ENCODE measurements around the gene ZNF521. TPM values are rescaled to one million over a fixed set of nuclear protein-coding genes. Genes with fewer than 3 reads are reported as not detected.

The ZNF521 gene
- polyA plus RNA-seq, 3 donors: 0.07 to 0.20 TPM; not detected in 1

DNA sequence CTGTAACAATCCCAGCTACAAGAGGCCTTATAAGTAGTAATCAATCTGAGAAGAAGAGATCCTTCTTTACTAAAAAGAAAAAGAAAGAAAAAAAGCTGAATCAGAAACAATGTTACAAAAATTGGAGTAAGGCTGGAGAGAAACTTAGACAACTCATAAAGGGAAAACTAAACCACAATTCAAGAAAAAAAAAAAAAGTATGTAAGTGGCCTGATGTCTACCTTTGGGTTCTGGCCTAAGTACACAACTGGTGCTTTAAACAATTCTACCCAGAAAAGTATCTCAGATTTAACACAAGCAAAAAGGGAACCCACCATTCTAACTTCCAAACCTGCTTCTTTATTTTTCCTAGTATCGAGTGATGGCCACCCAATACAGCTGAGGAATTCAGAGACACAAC, 45.3 kb downstream of the ZNF521 start:
- Histone ChIP-seq H3K9ac (ENCODE audit: insufficient read depth, low read length, poor library complexity, severe bottlenecking) (no peak overlapping the region), H3K79me2 (ENCODE audit: insufficient read depth, low read length) (no peaks in the 10 kb centered on the region), H2AFZ (ENCODE audit: insufficient read depth, low read depth, low read length, poor library complexity, severe bottlenecking) (no peak overlapping the region), H4K20me1 (ENCODE audit: insufficient read depth, low read length) (no peaks in the 10 kb centered on the region), H3K9me3 (replicated peaks in 1 of 2; ENCODE audit: control insufficient read depth in 1 of 2, insufficient read depth in 1 of 2, low read length in 2 of 2) (no peaks in the 10 kb centered on the region), H3K27ac (ENCODE audit: low read depth in 1 of 2, low read length in 2 of 2) (no peak overlapping the region), H3K4me1 (ENCODE audit: control insufficient read depth in 1 of 2, insufficient read depth in 2 of 2, low read length in 2 of 2) (no peaks in the 10 kb centered on the region), H3K4me3 (replicated peaks in 1 of 3; ENCODE audit: low read depth in 2 of 3, low read length in 3 of 3) (no peak overlapping the region), H3K36me3 (replicated peaks in 1 of 2; ENCODE audit: control insufficient read depth in 1 of 2, insufficient read depth in 2 of 2, low read length in 2 of 2) (no peaks in the 10 kb centered on the region), H3K4me2 (replicated peaks; ENCODE audit: extremely low read depth, low read length, poor library complexity, severe bottlenecking) (no peak overlapping the region), H3K27me3 (ENCODE audit: control insufficient read depth in 2 of 2, insufficient read depth in 2 of 2, low read length in 2 of 2) (no peaks in the 10 kb centered on the region)
- TF ChIP-seq, protein P1, sequence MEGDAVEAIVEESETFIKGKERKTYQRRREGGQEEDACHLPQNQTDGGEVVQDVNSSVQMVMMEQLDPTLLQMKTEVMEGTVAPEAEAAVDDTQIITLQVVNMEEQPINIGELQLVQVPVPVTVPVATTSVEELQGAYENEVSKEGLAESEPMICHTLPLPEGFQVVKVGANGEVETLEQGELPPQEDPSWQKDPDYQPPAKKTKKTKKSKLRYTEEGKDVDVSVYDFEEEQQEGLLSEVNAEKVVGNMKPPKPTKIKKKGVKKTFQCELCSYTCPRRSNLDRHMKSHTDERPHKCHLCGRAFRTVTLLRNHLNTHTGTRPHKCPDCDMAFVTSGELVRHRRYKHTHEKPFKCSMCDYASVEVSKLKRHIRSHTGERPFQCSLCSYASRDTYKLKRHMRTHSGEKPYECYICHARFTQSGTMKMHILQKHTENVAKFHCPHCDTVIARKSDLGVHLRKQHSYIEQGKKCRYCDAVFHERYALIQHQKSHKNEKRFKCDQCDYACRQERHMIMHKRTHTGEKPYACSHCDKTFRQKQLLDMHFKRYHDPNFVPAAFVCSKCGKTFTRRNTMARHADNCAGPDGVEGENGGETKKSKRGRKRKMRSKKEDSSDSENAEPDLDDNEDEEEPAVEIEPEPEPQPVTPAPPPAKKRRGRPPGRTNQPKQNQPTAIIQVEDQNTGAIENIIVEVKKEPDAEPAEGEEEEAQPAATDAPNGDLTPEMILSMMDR (IDR thresholded peaks at IDR 0.05): no peak
- Mint-ChIP-seq H3K27me3 (ENCODE audit: low read depth in 3 of 3) (no peaks in the 10 kb centered on the region), H3K4me1 (no peaks in the 10 kb centered on the region), H3K36me3 (no peaks in the 10 kb centered on the region), H3K4me3 (no peak overlapping the region), H3K27ac (no peak overlapping the region), H3K9me3 (no peaks in the 10 kb centered on the region)
- intact Hi-C loops (cut with micrococcal nuclease): no loop called here
- WGBS (ENCODE audit: insufficient coverage): 100% methylated on average over 1 of the region's 1 CpG
- DNase-seq: no peak

DNA sequence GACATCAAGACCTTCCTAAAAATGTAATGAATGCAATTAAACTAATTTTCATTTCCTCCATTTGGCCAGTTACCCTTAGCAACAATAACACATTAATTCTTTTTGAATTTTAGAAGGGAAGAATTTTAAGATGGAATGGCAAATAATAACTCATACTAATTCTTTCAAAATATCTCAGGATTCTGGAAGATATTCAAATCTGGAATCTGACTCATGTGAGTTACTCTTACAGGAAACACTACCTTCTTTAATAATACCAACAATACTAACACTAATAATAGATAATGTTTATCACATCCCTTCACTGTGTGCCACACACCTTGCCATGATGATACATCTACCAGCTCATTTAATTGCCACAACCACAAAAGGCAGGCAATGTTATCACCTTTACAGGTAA, 46.4 kb downstream of the ZNF521 start:
- H3K4me2 ChIP-seq (replicated peaks; ENCODE audit: extremely low read depth, low read length, poor library complexity, severe bottlenecking): no peak overlapping the region

More for the DNA sequence above, 46.4 kb downstream of the ZNF521 start:
- DNase-seq: no peak
- Histone ChIP-seq H3K79me2 (ENCODE audit: insufficient read depth, low read length) (no peaks in the 10 kb centered on the region), H2AFZ (ENCODE audit: insufficient read depth, low read depth, low read length, poor library complexity, severe bottlenecking) (no peak overlapping the region), H3K4me3 (replicated peaks in 1 of 3; ENCODE audit: low read depth in 2 of 3, low read length in 3 of 3) (no peak overlapping the region), H3K4me1 (ENCODE audit: control insufficient read depth in 1 of 2, insufficient read depth in 2 of 2, low read length in 2 of 2) (no peaks in the 10 kb centered on the region), H3K27ac (ENCODE audit: low read depth in 1 of 2, low read length in 2 of 2) (no peak overlapping the region), H3K27me3 (ENCODE audit: control insufficient read depth in 2 of 2, insufficient read depth in 2 of 2, low read length in 2 of 2) (no peaks in the 10 kb centered on the region), H3K9ac (ENCODE audit: insufficient read depth, low read length, poor library complexity, severe bottlenecking) (no peak overlapping the region), H3K9me3 (replicated peaks in 1 of 2; ENCODE audit: control insufficient read depth in 1 of 2, insufficient read depth in 1 of 2, low read length in 2 of 2) (no peaks in the 10 kb centered on the region), H3K36me3 (replicated peaks in 1 of 2; ENCODE audit: control insufficient read depth in 1 of 2, insufficient read depth in 2 of 2, low read length in 2 of 2) (no peaks in the 10 kb centered on the region), H4K20me1 (ENCODE audit: insufficient read depth, low read length) (no peaks in the 10 kb centered on the region)
- intact Hi-C loops (cut with micrococcal nuclease): no loop called here
- no peaks in the 10 kb centered on the region for H3K27me3 Mint-ChIP-seq (ENCODE audit: low read depth in 3 of 3)
- no peaks in the 10 kb centered on the region for H3K36me3 Mint-ChIP-seq
- peaks cover 0 to 2% (median 0%) of the 10 kb centered on the region in 7 donors for H3K9me3 Mint-ChIP-seq
- no peaks in the 10 kb centered on the region for H3K4me1 Mint-ChIP-seq
- no peak overlapping the region for H3K4me3 Mint-ChIP-seq
- no peak overlapping the region for H3K27ac Mint-ChIP-seq
- TF ChIP-seq, protein P1 (IDR thresholded peaks at IDR 0.05): no peak

All from CD14-positive monocyte (primary cell).